NT2/D1 (cell line): ENCODE measurements around the gene PCDHGA6.

Experiments
- DNase-seq: peaks from one replicate; pipeline ENCODE4 v3.0.0-alpha.2; 2011; ENCODE audit warnings: low read depth, low spot score
- H3K27me3 ChIP-seq: 2 replicates; pipeline ENCODE4 v1.6.0; 2011; ENCODE audit warnings: mild to moderate bottlenecking; ENCODE audit not compliant: insufficient read length, insufficient read depth
- H3K36me3 ChIP-seq: 2 replicates; pipeline ENCODE4 v1.6.1; 2011; ENCODE audit warnings: mild to moderate bottlenecking, low read length, mixed read lengths; ENCODE audit not compliant: insufficient read depth, insufficient read length
- H3K4me1 ChIP-seq: 2 replicates; pipeline ENCODE4 v1.5.1; 2011; ENCODE audit not compliant: insufficient read depth, insufficient read length
- H3K4me3 ChIP-seq: 2 replicates; pipeline ENCODE4 v1.5.1; 2011; ENCODE audit warnings: low read depth; ENCODE audit not compliant: insufficient read length
- H3K9ac ChIP-seq: 2 replicates; pipeline ENCODE4 v1.6.0; 2011; ENCODE audit warnings: low read depth; ENCODE audit not compliant: insufficient read length
- H3K9me3 ChIP-seq: 2 replicates; pipeline ENCODE4 v1.5.1; 2011; ENCODE audit warnings: mild to moderate bottlenecking, low read length; ENCODE audit not compliant: insufficient read depth
- SUZ12 ChIP-seq: IDR thresholded peaks from 2 replicates; pipeline ENCODE4 v1.6.1; 2011; ENCODE audit not compliant: insufficient read length, insufficient read depth; ENCODE audit errors: extremely low read depth
- YY1 ChIP-seq: IDR thresholded peaks from 2 replicates; pipeline ENCODE4 v1.6.1; 2011; ENCODE audit not compliant: insufficient read length, insufficient read depth
- ZNF274 ChIP-seq: IDR thresholded peaks from 2 replicates; pipeline ENCODE4 v1.6.1; 2011; ENCODE audit warnings: mild to moderate bottlenecking, low read depth, low read length

The PCDHGA6 gene

DNA sequence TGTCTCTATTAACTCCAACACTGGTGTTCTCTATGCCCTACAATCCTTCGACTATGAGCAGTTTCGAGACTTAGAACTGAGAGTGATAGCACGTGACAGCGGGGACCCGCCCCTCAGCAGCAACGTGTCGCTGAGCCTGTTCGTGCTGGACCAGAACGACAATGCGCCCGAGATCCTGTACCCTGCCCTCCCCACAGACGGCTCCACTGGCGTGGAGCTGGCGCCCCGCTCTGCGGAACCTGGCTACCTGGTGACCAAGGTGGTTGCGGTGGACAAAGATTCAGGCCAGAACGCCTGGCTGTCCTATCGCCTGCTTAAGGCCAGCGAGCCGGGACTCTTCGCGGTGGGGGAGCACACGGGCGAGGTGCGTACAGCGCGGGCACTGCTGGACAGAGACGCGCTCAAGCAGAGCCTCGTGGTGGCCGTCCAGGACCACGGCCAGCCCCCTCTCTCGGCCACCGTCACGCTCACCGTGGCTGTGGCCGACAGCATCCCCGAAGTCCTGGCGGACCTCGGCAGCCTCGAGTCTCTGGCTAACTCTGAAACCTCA, 49.1 kb downstream of the PCDHGA6 start:
- H3K27me3 ChIP-seq, result peaks cover 25% of the 10 kb centered on the region
- DNase-seq, result no peak
- H3K36me3 ChIP-seq, result peaks cover 10% of the 10 kb centered on the region
- no peaks in the 10 kb centered on the region for H3K4me1 ChIP-seq
- peaks cover 57% of the 10 kb centered on the region for H3K9me3 ChIP-seq
- H3K4me3 ChIP-seq, result no peak overlapping the region
- TF ChIP-seq ZNF274 (no peak), YY1 (no peak), SUZ12 (no peak)
- no peak overlapping the region for H3K9ac ChIP-seq

GRCh38 chr5:141427783-141428426, 54.2 kb downstream of the PCDHGA6 start:
- no peak for DNase-seq
- H3K4me1 ChIP-seq, result no peaks in the 10 kb centered on the region
- no peak overlapping the region for H3K4me3 ChIP-seq
- peaks cover 5% of the 10 kb centered on the region for H3K36me3 ChIP-seq
- TF ChIP-seq ZNF274 (no peak), YY1 (no peak), SUZ12 (no peak)
- H3K9ac ChIP-seq, result no peak overlapping the region
- peaks cover 39% of the 10 kb centered on the region for H3K9me3 ChIP-seq
- H3K27me3 ChIP-seq, result no peaks in the 10 kb centered on the region
